PC-3 (cell line): ENCODE results near the gene NEXN. TPM values are rescaled to one million over a fixed set of nuclear protein-coding genes. Genes with fewer than 3 reads are reported as not detected.

Experiments used
- total RNA-seq: library from RNA; depleted of rRNA; stranded (reverse); fragments of >200 nt; gene quantifications from 2 replicates; pipeline ENCODE4 v1.2.3, GENCODE V29; 2014; rRNA removed

Gene NEXN
- total RNA-seq, 1 experiment from 2014 or later = 3.5 TPM

Other genes with a start within 250 kb of the NEXN start
- gene ZZZ3, start 206.0 kb upstream of the NEXN start, total RNA-seq = 58.1 and 77.8 TPM in 2 replicates
- gene USP33, start 128.8 kb upstream of the NEXN start, total RNA-seq = 42.6 and 45.2 TPM in 2 replicates
- 6.5 and 8.8 TPM in 2 replicates for gene MIGA1, start 109.0 kb upstream of the NEXN start, total RNA-seq
- gene FUBP1, start 90.4 kb downstream of the NEXN start, total RNA-seq = 81.5 and 93.4 TPM in 2 replicates
- gene DNAJB4, start 116.3 kb downstream of the NEXN start, total RNA-seq = 4.5 and 10.5 TPM in 2 replicates
- not detected in 2 replicates for gene GIPC2, start 157.3 kb downstream of the NEXN start, total RNA-seq